Liver (tissue), 9 donors: ENCODE measurements around the gene BLVRA. TPM values are rescaled to one million over a fixed set of nuclear protein-coding genes. Genes with fewer than 3 reads are reported as not detected.

Source experiments
- DNase-seq: peaks from one replicate; pipeline ENCODE4 v3.0.0-alpha.2; 2017; ENCODE audit warnings: low spot score
- H3K27ac ChIP-seq, 2 donors: one replicate each; pipeline ENCODE4 v1.7.0; 2013; ENCODE audit warnings: inconsistent platforms in 2 of 2, low read length in 2 of 2, control low read depth in 1 of 2, low read depth in 1 of 2, mild to moderate bottlenecking in 1 of 2
- H3K27me3 ChIP-seq, 4 donors: one replicate each; pipeline versions ENCODE4 v1.6.1 to v1.7.0; 2013; ENCODE audit warnings: low read length in 3 of 4, inconsistent platforms in 1 of 4, mild to moderate bottlenecking in 1 of 4, moderate library complexity in 1 of 4; ENCODE audit not compliant: control insufficient read depth in 4 of 4, insufficient read depth in 4 of 4
- H3K36me3 ChIP-seq, 4 donors: one replicate each; pipeline versions ENCODE4 v1.6.1 to v1.7.0; 2013; ENCODE audit warnings: low read length in 3 of 4, mild to moderate bottlenecking in 3 of 4, low read depth in 1 of 4, moderate library complexity in 1 of 4; ENCODE audit not compliant: control insufficient read depth in 4 of 4, insufficient read depth in 3 of 4
- H3K4me1 ChIP-seq, 4 donors: one replicate each; pipeline versions ENCODE4 v1.6.1 to v1.7.0; 2013; ENCODE audit warnings: low read length in 3 of 4, mild to moderate bottlenecking in 3 of 4, moderate library complexity in 1 of 4; ENCODE audit not compliant: control insufficient read depth in 4 of 4, insufficient read depth in 4 of 4
- H3K4me3 ChIP-seq, 3 donors: one replicate each; pipeline versions ENCODE4 v1.6.1 to v1.7.0; 2013; ENCODE audit warnings: low read length in 3 of 3, control low read depth in 1 of 3, low read depth in 1 of 3, mild to moderate bottlenecking in 1 of 3
- H3K9ac ChIP-seq, 2 donors: one replicate each; pipeline ENCODE4 v1.7.0; 2013; ENCODE audit warnings: low read length in 2 of 2, mild to moderate bottlenecking in 2 of 2, moderate library complexity in 2 of 2, control low read depth in 1 of 2, low read depth in 1 of 2
- H3K9me3 ChIP-seq, 4 donors: one replicate each; pipeline versions ENCODE4 v1.6.1 to v1.7.0; 2013; ENCODE audit warnings: low read length in 3 of 4; ENCODE audit not compliant: control insufficient read depth in 4 of 4
- EGR1 ChIP-seq, 2 donors: IDR thresholded peaks; 2 replicates each; pipeline ENCODE4 v1.6.1; 2016 to 2018; ENCODE audit warnings: antibody characterized with exemption in 2 of 2, low read depth in 2 of 2
- FOXA1 ChIP-seq: IDR thresholded peaks from 2 replicates; pipeline ENCODE4 v1.6.1; 2016; ENCODE audit warnings: antibody characterized with exemption
- FOXA2 ChIP-seq: IDR thresholded peaks from 2 replicates; pipeline ENCODE4 v1.6.1; 2016; ENCODE audit warnings: antibody characterized with exemption
- GABPA ChIP-seq, 2 donors: IDR thresholded peaks in 1 of 2; conservative IDR thresholded peaks in 1 of 2; 2 replicates each; pipeline ENCODE4 v1.6.1; 2016; ENCODE audit warnings: antibody characterized with exemption in 2 of 2, mild to moderate bottlenecking in 1 of 2, moderate library complexity in 1 of 2
- HNF4A ChIP-seq, 2 donors: conservative IDR thresholded peaks; 2 replicates each; pipeline ENCODE4 v1.6.1; 2016; ENCODE audit warnings: antibody characterized with exemption in 2 of 2, mild to moderate bottlenecking in 2 of 2
- HNF4G ChIP-seq: IDR thresholded peaks from 2 replicates; pipeline ENCODE4 v1.6.1; 2016; ENCODE audit warnings: antibody characterized with exemption
- JUND ChIP-seq, 2 donors: IDR thresholded peaks; 2 replicates each; pipeline ENCODE4 v1.6.1; 2016; ENCODE audit warnings: antibody characterized with exemption in 2 of 2
- NR2F2 ChIP-seq: IDR thresholded peaks from 2 replicates; pipeline ENCODE4 v1.6.1; 2016; ENCODE audit warnings: antibody characterized with exemption
- RAD21 ChIP-seq, 2 donors: IDR thresholded peaks; 2 replicates each; pipeline ENCODE4 v1.6.1; 2016; ENCODE audit warnings: antibody characterized with exemption in 2 of 2, mild to moderate bottlenecking in 2 of 2
- RXRA ChIP-seq, 2 donors: IDR thresholded peaks; 2 replicates each; pipeline ENCODE4 v1.6.1; 2017 to 2018; ENCODE audit warnings: antibody characterized with exemption in 2 of 2, mild to moderate bottlenecking in 1 of 2
- SP1 ChIP-seq: IDR thresholded peaks from 2 replicates; pipeline ENCODE4 v1.6.1; 2018; ENCODE audit warnings: antibody characterized with exemption, mild to moderate bottlenecking
- TAF1 ChIP-seq: conservative IDR thresholded peaks from 2 replicates; pipeline ENCODE4 v1.6.1; 2016; ENCODE audit warnings: antibody characterized with exemption, mild to moderate bottlenecking
- YY1 ChIP-seq: IDR thresholded peaks from 2 replicates; pipeline ENCODE4 v1.6.1; 2016; ENCODE audit warnings: antibody characterized with exemption, mild to moderate bottlenecking
- WGBS: extraction: QIAGEN DNeasy Blood & Tissue Kit; methylation state at CpG from one replicate; pipeline ENCODE4 v1.1.7; 2013; 5-methylcytosine and 5-hydroxymethylcytosine counted together
- polyA plus RNA-seq, 2 donors: library from polyadenylated mRNA; stranded (reverse) in 1 of 2; unstranded in 1 of 2; fragments of 200-250 nt in 1 of 2; fragments of >200 nt in 1 of 2; fragmentation: Nextera tagmentation in 1 of 2; extraction: Ambion mirVana in 1 of 2; gene quantifications; one replicate each; pipeline versions ENCODE4 v1.2.1 to v1.2.3, GENCODE V29; 2013 to 2015
- total RNA-seq, 2 donors: library from RNA; depleted of rRNA; stranded (reverse); fragments of >200 nt; gene quantifications; one replicate each; pipeline ENCODE4 v1.2.3, GENCODE V29; 2014
- TF ChIP-seq, protein P1 (sequence below): IDR thresholded peaks from 2 replicates; pipeline ENCODE4 v1.6.1; 2016; ENCODE audit warnings: antibody characterized with exemption, mild to moderate bottlenecking
- TF ChIP-seq, protein P2 (sequence below): fragments of 150-350 bp; IDR thresholded peaks from 2 replicates; pipeline ENCODE4 v1.5.1; 2017; ENCODE audit warnings: improper control_type of control experiment, low read depth, low read length; ENCODE audit not compliant: missing input control
- TF ChIP-seq, protein P3 (sequence below): IDR thresholded peaks from 2 replicates; pipeline ENCODE4 v1.6.1; 2016; ENCODE audit warnings: antibody characterized with exemption
- TF ChIP-seq, protein P4 (sequence below): IDR thresholded peaks from 2 replicates; pipeline ENCODE4 v1.6.1; 2016; ENCODE audit warnings: antibody characterized with exemption
- TF ChIP-seq, protein P5 (sequence below): IDR thresholded peaks from 2 replicates; pipeline ENCODE4 v1.6.1; 2016; ENCODE audit warnings: antibody characterized with exemption
- donor health status: healthy.
- donor health status: healthy.
- donor health status: healthy.
- donor health status: healthy.
- donor health status: healthy.

The BLVRA gene
- total and polyA plus RNA-seq, 4 donors = 5.1 to 23.5 (median 6.8) TPM

DNA sequence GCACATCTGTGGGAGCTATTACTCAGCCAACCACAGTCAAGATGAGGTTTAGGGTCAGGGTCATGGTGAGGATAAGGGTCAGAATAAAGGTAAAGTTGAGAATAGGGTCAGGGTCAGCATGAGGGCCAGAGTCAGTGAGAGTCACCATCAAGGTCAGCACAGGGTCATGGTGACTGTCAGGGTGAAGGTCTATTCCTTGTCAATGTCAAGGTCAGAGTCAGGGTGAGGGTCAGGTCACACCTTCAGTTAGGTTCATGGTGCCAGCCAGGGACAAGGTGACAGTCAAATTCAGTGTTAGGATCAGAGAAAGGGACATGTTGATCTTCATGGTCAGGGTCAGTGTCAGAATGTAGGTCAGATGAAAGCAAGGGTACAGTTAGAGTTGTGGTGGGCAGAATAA is 96.7 kb downstream of the BLVRA start:
- no peak for DNase-seq
- Histone ChIP-seq H3K9ac (no peak overlapping the region), H3K4me3 (no peak overlapping the region), H3K36me3 (no peaks in the 10 kb centered on the region), H3K27me3 (no peaks in the 10 kb centered on the region), H3K27ac (no peak overlapping the region), H3K9me3 (no peaks in the 10 kb centered on the region), H3K4me1 (no peaks in the 10 kb centered on the region)
- TF ChIP-seq SP1 (no peak), RAD21 (IDR thresholded peaks at IDR 0.05) (no peak), EGR1 (IDR thresholded peaks at IDR 0.05; ENCODE audit: low read depth in 2 of 2) (no peak), FOXA2 (no peak)
- TF ChIP-seq, protein P1, sequence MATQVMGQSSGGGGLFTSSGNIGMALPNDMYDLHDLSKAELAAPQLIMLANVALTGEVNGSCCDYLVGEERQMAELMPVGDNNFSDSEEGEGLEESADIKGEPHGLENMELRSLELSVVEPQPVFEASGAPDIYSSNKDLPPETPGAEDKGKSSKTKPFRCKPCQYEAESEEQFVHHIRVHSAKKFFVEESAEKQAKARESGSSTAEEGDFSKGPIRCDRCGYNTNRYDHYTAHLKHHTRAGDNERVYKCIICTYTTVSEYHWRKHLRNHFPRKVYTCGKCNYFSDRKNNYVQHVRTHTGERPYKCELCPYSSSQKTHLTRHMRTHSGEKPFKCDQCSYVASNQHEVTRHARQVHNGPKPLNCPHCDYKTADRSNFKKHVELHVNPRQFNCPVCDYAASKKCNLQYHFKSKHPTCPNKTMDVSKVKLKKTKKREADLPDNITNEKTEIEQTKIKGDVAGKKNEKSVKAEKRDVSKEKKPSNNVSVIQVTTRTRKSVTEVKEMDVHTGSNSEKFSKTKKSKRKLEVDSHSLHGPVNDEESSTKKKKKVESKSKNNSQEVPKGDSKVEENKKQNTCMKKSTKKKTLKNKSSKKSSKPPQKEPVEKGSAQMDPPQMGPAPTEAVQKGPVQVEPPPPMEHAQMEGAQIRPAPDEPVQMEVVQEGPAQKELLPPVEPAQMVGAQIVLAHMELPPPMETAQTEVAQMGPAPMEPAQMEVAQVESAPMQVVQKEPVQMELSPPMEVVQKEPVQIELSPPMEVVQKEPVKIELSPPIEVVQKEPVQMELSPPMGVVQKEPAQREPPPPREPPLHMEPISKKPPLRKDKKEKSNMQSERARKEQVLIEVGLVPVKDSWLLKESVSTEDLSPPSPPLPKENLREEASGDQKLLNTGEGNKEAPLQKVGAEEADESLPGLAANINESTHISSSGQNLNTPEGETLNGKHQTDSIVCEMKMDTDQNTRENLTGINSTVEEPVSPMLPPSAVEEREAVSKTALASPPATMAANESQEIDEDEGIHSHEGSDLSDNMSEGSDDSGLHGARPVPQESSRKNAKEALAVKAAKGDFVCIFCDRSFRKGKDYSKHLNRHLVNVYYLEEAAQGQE = no peak
- TF ChIP-seq, protein P2, sequence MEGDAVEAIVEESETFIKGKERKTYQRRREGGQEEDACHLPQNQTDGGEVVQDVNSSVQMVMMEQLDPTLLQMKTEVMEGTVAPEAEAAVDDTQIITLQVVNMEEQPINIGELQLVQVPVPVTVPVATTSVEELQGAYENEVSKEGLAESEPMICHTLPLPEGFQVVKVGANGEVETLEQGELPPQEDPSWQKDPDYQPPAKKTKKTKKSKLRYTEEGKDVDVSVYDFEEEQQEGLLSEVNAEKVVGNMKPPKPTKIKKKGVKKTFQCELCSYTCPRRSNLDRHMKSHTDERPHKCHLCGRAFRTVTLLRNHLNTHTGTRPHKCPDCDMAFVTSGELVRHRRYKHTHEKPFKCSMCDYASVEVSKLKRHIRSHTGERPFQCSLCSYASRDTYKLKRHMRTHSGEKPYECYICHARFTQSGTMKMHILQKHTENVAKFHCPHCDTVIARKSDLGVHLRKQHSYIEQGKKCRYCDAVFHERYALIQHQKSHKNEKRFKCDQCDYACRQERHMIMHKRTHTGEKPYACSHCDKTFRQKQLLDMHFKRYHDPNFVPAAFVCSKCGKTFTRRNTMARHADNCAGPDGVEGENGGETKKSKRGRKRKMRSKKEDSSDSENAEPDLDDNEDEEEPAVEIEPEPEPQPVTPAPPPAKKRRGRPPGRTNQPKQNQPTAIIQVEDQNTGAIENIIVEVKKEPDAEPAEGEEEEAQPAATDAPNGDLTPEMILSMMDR = no peak

DNA sequence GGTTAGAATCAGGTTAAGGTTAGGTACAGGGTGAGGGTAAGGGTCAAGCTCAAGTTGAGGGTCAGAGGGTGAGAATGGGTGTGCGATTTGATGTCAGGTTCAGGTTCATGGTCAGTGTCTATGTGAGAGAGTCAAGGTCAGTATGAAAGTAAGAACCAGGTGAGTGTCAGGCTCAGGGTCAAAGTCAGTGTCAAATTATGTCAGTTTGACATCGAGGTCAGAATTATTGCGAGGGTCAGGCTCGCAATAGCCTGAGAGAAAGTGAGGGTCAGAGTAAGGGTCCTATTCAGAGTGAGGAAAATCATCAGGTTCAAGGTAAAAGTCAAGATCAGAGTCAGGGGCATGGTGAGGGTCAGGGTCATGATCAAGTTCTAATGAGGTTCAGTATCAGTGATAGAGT is 97.8 kb downstream of the BLVRA start:
- H3K27me3 ChIP-seq = no peaks in the 10 kb centered on the region
- H3K36me3 ChIP-seq = no peaks in the 10 kb centered on the region
- 88% methylated on average over 4 of the region's 4 CpGs for WGBS
- TF ChIP-seq GABPA (IDR thresholded peaks at IDR 0.05 in 1 of 2, conservative IDR thresholded peaks at IDR 0.05 in 1 of 2) (no peak), HNF4G (no peak), SP1 (no peak), HNF4A (conservative IDR thresholded peaks at IDR 0.05) (no peak), FOXA1 (no peak), JUND (IDR thresholded peaks at IDR 0.05) (no peak), RXRA (IDR thresholded peaks at IDR 0.05) (no peak), TAF1 (no peak), YY1 (no peak), RAD21 (IDR thresholded peaks at IDR 0.05) (no peak), NR2F2 (no peak), EGR1 (IDR thresholded peaks at IDR 0.05; ENCODE audit: low read depth in 2 of 2) (no peak), FOXA2 (no peak)
- TF ChIP-seq, protein P3, sequence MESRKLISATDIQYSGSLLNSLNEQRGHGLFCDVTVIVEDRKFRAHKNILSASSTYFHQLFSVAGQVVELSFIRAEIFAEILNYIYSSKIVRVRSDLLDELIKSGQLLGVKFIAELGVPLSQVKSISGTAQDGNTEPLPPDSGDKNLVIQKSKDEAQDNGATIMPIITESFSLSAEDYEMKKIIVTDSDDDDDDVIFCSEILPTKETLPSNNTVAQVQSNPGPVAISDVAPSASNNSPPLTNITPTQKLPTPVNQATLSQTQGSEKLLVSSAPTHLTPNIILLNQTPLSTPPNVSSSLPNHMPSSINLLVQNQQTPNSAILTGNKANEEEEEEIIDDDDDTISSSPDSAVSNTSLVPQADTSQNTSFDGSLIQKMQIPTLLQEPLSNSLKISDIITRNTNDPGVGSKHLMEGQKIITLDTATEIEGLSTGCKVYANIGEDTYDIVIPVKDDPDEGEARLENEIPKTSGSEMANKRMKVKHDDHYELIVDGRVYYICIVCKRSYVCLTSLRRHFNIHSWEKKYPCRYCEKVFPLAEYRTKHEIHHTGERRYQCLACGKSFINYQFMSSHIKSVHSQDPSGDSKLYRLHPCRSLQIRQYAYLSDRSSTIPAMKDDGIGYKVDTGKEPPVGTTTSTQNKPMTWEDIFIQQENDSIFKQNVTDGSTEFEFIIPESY = no peak
- TF ChIP-seq, protein P2 = no peak
- TF ChIP-seq, protein P1 = no peak
- TF ChIP-seq, protein P4, sequence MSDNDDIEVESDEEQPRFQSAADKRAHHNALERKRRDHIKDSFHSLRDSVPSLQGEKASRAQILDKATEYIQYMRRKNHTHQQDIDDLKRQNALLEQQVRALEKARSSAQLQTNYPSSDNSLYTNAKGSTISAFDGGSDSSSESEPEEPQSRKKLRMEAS = no peak
- TF ChIP-seq, protein P5, sequence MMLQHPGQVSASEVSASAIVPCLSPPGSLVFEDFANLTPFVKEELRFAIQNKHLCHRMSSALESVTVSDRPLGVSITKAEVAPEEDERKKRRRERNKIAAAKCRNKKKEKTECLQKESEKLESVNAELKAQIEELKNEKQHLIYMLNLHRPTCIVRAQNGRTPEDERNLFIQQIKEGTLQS = no peak
- no peak overlapping the region for H3K27ac ChIP-seq
- no peak overlapping the region for H3K9ac ChIP-seq
- no peaks in the 10 kb centered on the region for H3K9me3 ChIP-seq
- H3K4me3 ChIP-seq = no peak overlapping the region
- DNase-seq = no peak
- H3K4me1 ChIP-seq = no peaks in the 10 kb centered on the region
